Fibroblast of gingiva (primary cell): Measurements from ENCODE around the gene SWI5.
A peak's percentile ranks its signal among the peaks of the same experiment; 100 is the strongest.
"Not testable (repeated sequence)": the region's sequence is repeated elsewhere in the genome, so short reads cannot be mapped to it uniquely, and the experiment has no call there.

Source experiments
- DNase-seq: peaks from one replicate; pipeline ENCODE4 v3.0.0-alpha.2; 2011; ENCODE audit warnings: low read depth

SWI5 gene

GRCh38 chr9:128279088-128280073, 3.3 kb downstream of the SWI5 start:
- DNase-seq: not testable (repeated sequence)

DNA sequence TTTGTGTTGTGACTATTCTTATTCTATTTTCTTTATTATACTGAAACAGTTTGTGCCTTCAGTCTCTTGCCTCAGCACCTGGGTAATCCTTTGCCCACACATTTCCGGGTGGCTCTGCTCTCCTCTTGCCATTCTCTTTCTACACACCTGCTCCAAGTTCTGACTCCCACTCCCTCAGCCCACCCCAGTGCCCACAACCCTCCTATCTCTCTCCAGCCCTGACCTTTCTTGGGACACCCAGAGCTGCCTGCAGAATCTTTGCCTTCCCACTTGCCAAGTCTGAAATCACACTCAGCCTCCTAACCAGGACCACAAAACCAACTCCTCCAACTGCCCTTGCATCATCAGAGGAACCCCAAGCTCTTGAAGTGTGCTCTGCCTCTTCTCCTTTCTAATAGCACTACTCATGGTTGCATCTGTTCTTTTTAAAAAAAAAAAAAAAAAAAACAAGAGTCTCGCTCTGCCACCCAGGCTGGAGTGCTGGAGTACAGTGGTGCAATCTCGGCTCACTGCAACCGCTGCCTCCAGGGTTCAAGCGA, 4.1 kb downstream of the SWI5 start:
- DNase-seq: no peak

DNA sequence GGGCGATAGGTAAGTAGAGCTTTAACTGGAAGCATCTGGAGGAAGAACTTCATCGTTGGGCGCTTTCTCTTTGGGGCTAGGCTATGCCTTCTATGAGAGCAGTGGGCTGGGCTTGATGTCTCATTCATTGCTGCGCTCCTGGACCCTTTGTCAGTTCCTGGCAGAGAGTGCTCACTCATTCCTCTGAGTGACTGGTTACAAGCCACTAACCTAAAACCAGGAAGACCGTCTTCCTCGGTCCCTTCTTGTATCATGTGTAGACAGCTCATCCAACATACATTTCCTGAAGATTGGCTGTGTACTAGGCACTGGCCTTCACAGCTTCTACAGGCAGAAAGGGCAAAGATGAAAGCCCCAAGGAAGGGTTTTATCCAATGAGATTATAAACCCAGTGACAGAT, 6.4 kb downstream of the SWI5 start:
- DNase-seq: no peak

GRCh38 chr9:128285033-128285784, 9.1 kb downstream of the SWI5 start:
- no peak for DNase-seq

GRCh38 chr9:128286440-128286839, 10.4 kb downstream of the SWI5 start:
- DNase-seq: peak; percentile 20

DNA sequence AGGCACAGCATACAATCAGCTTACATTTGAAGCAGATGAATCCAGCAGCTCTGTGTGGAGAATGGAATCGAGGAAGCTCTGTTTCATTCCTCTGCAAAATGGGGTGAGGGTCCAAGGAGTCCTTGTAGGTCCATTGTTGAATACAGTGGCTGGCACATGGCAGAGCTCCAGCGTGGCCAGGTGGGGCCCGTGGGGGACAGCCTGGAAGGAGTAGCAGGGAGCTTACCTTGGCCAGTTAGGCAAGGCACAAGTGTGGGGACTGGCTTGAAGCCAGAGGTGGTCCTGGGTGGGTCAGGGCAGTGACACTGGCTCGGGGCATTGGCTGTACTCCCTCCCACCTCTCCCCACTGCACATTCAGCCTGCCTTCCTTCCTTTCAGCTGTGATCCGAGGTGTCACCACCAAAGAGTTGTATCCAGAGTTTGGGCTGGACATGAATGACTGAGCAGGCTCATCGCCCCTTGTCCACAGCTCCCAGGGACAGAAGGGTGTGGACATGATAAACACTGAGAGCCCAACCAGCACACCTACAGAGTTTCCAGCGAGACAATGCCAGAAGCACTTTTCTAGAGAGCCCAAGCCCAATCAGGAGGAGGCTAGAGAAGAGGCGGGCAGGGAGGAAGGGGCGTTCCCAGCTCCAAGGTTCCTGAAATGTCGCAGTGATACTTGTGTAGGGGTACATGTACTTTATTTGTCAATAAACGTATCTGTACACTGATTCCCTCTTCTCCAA, 12.4 kb downstream of the SWI5 start:
- no peak for DNase-seq

GRCh38 chr9:128292009-128292408, 15.9 kb downstream of the SWI5 start:
- no peak for DNase-seq

DNA sequence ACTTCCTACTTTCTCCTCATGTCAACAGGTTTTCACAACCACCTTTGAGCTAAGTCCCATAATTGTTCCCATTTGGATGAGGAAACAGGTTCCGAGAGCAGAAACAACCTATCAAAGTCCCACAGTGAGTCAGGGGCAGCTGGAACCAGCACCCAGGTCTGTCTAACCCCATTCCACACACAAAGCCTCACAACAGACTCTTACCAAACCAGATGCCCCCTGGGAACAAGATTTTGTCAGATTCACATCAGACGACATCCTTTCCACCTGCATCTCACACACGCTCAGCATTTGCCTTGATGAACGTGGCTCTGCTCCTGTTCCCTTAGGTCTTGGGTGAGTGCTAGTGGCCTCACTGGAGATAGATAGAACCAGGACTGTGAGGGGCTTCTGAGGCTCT, 17.0 kb downstream of the SWI5 start:
- no peak for DNase-seq

DNA sequence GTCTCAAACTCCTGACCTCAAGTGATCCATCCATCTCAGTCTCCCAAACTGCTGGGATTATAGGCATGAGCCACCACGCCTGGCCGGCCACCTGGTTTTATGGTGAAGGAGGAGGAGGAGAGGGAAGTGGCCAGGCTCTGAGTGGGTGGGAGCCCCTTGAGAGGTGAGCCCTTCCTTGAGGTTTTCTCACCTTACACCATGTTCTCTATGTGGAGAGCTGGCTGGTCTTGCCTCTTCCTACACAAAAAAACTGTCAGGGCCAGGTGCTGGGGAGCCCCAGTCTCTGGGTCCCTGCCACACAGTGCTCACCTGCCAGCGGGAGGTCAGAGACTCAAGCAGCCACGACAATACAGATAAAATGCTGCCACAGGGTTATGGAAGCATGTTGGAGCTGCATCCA, 18.1 kb downstream of the SWI5 start:
- DNase-seq: no peak

GRCh38 chr9:128296340-128297220, 20.5 kb downstream of the SWI5 start:
- DNase-seq: no peak

- DNase-seq: no peak
Measured at GRCh38 chr9:128297221-128297773, 21.2 kb downstream of the SWI5 start.

GRCh38 chr9:128298535-128299482, 22.7 kb downstream of the SWI5 start:
- DNase-seq: no peak

GRCh38 chr9:128304136-128304970, 28.3 kb downstream of the SWI5 start:
- DNase-seq: no peak

DNA sequence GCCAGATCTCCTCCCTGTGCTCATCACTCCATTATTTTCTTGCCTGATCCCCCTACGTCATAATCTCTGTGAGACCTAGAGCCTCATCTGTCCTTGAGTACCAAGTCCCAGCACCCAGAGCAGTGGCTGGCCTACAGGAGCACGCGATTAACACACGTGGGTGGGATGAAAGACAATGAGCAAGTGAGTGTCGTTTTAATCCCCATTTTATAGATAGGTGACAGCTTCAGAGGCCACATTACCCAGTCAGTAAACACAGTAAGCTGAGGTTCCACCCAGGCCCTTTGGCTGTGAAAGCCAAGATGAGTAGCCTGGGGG, 28.9 kb downstream of the SWI5 start:
- no peak for DNase-seq

GRCh38 chr9:128309551-128309950, 33.5 kb downstream of the SWI5 start:
- DNase-seq: no peak

DNA sequence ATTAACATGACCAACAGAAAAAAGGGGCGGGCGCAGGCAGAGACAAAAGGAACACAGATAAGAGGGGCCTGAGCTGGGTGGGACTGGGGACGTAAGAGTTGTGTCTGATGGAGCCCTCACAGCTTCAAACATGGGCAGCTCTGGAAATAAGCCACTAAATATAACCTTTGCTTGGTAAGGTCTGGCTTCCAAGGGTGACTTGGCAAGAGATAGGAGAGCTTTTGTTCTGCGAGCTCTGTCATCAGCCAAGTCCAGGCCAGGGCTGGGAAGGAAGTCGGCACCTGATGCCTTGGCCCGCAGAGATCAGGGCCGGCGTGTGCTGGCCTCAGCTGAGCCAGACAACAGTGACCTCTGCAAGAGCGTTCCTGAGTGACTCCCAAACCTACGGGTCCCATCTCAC, 34.4 kb downstream of the SWI5 start:
- no peak for DNase-seq

- no peak for DNase-seq
Measured at GRCh38 chr9:128314697-128315096, 38.6 kb downstream of the SWI5 start.

- DNase-seq: no peak
Measured at GRCh38 chr9:128316421-128316820, 40.3 kb downstream of the SWI5 start.

DNA sequence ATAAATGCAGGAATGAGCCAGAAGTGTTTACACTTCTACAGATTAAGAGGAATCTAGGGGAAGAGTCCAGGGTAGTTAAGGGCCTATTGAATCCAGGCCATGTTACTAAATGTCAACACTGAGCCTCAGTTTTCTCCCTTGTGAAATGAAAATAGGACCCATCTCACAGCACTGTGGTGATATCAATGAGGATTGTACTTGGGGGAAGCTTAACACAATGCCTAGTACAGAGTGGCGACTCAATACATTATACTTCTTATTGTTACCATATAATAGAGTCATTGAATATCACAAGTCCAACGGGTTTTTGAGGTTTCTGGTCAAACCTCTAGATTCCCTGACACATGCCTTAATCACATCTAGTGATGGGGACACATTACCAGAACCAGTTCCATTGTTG, 41.6 kb downstream of the SWI5 start:
- no peak for DNase-seq
